ENCODE measurements around the gene ARHGAP15.

DNA sequence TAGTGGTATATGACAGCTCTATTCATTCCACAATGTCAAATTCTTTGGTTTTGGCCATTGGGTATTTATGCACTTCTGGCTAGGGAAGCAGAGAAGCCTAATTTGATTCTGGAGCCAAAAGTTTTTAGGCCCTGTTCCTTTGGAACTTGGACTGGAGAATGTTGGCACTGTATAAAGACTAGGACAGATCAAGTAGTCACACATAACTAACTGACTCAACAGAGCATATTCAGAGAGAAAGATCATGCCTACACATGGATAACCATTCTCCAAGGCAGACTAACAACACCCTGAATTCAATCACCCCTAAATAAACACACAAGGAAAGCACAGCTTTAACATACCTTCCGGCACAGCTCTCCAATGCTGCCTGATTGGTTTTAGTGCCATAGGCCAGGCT lies 62.9 kb downstream of the ARHGAP15 start:
- TF ChIP-seq, protein P1, sequence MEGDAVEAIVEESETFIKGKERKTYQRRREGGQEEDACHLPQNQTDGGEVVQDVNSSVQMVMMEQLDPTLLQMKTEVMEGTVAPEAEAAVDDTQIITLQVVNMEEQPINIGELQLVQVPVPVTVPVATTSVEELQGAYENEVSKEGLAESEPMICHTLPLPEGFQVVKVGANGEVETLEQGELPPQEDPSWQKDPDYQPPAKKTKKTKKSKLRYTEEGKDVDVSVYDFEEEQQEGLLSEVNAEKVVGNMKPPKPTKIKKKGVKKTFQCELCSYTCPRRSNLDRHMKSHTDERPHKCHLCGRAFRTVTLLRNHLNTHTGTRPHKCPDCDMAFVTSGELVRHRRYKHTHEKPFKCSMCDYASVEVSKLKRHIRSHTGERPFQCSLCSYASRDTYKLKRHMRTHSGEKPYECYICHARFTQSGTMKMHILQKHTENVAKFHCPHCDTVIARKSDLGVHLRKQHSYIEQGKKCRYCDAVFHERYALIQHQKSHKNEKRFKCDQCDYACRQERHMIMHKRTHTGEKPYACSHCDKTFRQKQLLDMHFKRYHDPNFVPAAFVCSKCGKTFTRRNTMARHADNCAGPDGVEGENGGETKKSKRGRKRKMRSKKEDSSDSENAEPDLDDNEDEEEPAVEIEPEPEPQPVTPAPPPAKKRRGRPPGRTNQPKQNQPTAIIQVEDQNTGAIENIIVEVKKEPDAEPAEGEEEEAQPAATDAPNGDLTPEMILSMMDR (IDR thresholded peaks at IDR 0.05; ENCODE audit: low read depth, low read length, missing input control) = no peak
- TF ChIP-seq, protein P2, sequence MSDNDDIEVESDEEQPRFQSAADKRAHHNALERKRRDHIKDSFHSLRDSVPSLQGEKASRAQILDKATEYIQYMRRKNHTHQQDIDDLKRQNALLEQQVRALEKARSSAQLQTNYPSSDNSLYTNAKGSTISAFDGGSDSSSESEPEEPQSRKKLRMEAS (IDR thresholded peaks at IDR 0.05) = no peak
- no peak for TF ChIP-seq TAF1 (conservative IDR thresholded peaks at IDR 0.05)
- TF ChIP-seq FOXA1 (IDR thresholded peaks at IDR 0.05) = no peak
- TF ChIP-seq RXRA (IDR thresholded peaks at IDR 0.05) = no peak
- TF ChIP-seq JUND (IDR thresholded peaks at IDR 0.05) = no peak
- TF ChIP-seq, protein P3, sequence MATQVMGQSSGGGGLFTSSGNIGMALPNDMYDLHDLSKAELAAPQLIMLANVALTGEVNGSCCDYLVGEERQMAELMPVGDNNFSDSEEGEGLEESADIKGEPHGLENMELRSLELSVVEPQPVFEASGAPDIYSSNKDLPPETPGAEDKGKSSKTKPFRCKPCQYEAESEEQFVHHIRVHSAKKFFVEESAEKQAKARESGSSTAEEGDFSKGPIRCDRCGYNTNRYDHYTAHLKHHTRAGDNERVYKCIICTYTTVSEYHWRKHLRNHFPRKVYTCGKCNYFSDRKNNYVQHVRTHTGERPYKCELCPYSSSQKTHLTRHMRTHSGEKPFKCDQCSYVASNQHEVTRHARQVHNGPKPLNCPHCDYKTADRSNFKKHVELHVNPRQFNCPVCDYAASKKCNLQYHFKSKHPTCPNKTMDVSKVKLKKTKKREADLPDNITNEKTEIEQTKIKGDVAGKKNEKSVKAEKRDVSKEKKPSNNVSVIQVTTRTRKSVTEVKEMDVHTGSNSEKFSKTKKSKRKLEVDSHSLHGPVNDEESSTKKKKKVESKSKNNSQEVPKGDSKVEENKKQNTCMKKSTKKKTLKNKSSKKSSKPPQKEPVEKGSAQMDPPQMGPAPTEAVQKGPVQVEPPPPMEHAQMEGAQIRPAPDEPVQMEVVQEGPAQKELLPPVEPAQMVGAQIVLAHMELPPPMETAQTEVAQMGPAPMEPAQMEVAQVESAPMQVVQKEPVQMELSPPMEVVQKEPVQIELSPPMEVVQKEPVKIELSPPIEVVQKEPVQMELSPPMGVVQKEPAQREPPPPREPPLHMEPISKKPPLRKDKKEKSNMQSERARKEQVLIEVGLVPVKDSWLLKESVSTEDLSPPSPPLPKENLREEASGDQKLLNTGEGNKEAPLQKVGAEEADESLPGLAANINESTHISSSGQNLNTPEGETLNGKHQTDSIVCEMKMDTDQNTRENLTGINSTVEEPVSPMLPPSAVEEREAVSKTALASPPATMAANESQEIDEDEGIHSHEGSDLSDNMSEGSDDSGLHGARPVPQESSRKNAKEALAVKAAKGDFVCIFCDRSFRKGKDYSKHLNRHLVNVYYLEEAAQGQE (IDR thresholded peaks at IDR 0.05) = no peak
- no peak for TF ChIP-seq GABPA (IDR thresholded peaks at IDR 0.05 in 1 of 2, conservative IDR thresholded peaks at IDR 0.05 in 1 of 2)
- no peak for TF ChIP-seq SP1 (IDR thresholded peaks at IDR 0.05)

All from liver (tissue), 3 donors.